GM21786 (cell line): ENCODE results near the gene THY1.

Experiments
- ATAC-seq: cut with Tn5 transposase; IDR thresholded peaks from one replicate; pipeline ENCODE4 v1.9.1; 2021; ENCODE audit not compliant: unreplicated experiment

THY1 gene

DNA sequence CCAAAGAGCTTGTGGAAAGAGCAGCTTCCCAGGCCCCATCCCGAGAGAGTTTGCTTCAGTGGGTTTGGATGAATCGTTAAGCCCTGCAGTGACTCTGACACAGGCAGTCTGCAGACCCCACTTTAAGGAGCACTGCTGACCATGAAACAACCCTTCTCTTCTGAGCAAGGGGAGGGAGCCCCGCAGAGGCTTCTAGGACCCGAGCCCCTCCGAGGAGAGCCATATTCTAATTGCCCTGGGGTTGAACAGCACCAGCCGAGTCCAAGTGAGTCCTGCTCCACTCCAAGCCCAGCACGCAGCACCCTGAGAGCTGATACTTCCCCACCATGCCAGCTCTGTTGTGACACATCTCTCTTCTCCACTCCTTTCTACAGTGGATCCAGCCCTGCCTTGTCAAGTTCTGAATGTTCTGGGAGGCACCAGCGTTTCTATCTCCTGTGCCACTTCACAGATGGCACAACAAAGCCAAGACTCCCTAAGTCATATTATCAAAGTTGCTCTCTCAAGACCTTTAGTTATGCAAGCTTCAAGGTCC is 51.8 kb downstream of the THY1 start:
- no peak for ATAC-seq

DNA sequence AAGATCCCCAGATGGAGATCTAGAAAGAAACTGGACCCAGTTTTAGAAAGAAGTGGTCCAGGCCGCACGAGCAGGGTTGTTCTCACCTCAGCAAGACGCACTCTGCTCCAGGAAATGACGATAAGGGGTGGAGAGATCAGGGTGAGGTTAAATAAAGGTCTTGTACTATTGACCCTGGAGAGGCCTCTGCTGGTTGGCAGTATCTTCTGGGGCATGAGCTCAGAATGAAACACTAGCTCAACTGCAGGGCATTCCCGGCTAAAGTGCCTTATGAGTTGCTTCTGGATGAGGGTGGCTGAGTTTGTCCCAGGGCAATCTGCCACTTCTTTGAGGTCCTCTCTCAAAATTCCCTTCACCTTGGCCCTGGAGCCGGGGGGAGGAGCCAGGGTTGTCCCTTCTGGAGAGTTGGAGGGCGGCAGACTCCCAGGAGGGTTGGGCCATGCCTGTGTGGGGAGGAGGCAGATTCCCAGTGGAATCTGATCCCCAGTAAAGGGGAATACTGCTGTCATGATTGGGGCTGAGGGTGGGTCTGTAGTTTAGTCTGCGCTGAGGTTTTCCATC is 52.4 kb downstream of the THY1 start:
- no peak for ATAC-seq

DNA sequence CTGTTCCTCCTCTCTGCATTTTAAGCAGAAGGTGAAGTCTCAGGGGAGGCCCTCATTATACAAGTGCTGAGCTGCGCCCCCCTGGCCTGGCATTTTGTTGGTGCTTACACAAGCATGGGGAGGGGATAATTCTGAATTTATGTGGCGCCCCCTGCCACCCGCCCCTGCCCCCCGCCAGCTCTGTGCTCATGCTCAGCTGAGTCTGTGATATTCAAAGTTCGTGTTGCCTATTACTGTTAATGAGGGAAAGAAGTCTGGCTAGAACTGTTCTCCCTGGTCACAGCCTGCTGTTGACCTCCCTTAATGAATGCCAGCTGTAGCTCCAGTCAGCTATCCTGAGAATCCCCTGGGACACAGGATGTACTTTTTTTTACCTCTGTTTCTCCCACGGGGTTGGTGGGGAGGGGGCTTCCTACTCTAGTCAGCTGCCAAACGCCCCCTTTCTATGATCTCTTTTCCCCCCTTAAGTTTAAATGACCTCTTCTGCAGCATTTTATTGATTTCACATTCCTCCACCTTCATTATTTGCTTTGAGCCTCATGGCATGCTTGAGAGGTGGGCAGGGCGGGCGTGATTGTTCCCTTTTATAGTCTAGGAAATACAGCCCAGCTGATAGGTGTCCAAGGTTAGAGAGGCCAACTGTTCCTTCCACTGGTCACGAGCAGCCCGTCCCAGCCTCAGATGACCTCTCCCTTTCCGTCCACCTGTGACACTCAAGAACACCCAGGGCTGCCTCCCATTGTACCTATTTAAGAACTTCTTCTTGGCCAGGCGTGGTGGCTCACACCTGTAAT is 53.6 kb downstream of the THY1 start:
- no peak for ATAC-seq

DNA sequence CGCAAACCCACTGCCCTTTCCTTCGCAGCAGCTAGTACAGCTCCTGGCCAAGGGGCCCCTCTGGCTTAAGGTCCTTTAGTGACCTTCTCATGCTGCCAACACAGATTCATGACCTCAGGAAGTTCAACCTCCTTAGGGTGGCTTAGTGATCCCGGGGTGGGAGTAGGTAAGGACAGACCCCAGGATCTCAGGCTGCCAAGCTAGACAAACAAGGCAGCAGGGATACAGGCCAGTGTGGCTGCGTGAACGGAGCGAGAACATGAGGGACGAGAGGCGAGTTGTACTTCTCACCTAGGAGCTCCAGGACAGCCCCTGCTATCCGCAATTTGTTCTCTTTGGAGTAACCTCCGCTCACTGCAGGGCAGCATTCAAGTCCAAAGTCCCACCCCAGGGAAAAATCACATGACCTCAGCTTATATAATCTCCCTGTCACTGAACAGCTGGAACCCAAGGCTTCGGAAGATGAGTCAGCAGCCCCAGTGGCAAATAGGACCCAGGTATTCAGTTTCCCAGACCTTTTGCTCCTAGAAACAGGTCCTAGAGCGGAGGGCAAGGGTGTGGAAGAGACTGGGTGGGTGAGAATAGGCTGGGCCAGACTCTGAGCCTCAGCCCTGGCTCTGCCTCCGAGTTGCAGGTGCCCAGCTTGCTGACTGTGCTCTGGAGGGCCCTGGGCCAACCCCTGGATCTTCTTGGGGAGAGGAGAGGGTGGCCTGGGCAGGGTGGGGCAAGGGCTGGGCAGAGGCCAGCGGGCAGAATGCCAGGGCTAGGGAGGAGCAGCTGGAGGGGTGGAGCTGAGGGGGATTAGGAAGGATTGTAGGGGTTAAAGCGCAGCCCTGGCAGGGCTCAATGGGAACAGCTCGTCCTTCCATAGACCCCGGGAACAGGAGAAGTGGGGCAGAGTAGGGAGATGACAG is 54.6 kb downstream of the THY1 start:
- no peak for ATAC-seq

DNA sequence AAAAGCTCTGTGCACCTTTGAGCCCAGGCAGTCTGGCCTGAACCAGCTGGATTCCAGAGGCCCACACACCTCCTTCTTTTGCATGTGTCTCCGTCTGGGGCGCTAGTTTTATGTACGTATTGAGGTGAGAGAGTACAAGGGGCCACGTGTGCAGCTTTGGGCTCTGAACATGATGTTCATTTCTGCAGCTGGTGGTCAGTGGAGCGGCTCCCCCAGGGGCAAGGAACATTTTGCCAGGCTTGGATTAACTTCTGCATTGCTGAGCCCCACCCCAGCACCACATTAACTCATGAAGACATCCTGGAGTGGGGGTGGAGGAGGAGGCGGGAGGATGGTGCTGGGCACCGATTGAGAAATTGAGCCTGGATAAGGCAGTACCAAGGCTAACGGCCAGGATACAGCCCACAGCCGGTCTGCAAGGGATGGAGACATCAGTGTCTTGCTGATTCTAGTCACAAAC is 55.3 kb downstream of the THY1 start:
- no peak for ATAC-seq
